IPS-NIHi7 (cell line): Measurements from ENCODE around the gene PPIP5K2.
"Not testable (repeated sequence)": the region's sequence is repeated elsewhere in the genome, so short reads cannot be mapped to it uniquely, and the experiment has no call there.

Experiments
- DNase-seq: peaks from one replicate; pipeline ENCODE4 v3.0.0; 2012; ENCODE audit warnings: mixed read lengths; ENCODE audit errors: extremely low spot score

PPIP5K2 gene

DNA sequence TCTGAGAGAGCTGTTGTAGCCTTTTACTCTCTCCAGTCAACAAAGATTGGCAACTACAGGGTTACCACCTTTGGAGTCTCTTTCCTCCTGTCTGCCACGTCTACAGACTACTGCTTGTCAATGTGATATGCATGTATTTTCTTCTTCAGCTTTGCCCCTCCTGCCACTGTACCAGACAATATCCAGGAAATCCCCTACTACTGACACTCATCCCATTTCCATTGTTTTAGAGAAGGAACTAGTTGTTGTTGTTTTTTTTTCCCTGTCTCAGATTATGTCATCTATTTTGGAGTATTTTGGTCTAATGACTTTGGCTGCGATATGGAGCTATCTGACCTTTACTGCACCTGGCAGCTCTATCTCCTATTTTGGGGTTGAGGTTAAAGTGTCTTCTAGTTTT is 88.4 kb downstream of the PPIP5K2 start:
- no peak for DNase-seq

DNA sequence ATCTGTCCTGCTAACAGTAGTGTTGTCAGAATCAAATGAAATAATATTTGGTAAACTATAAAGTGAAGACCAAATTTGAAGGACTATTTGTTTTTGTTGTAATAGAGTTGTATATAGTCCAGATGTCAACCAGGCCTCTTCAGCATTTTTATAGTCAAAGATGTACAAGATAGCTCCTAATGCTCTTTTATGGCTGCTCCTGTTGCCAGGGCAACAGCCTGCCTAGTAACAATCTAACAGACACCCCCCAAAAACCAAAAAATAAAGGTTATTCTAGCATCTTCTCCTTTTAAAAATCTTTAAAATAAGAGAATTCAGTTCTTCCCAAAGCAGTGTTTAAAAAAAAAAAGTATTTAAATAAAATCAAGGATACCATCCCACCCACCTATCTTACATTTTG is 89.0 kb downstream of the PPIP5K2 start:
- DNase-seq: no peak

GRCh38 chr5:103210952-103211351 is 90.9 kb downstream of the PPIP5K2 start:
- no peak for DNase-seq

DNA sequence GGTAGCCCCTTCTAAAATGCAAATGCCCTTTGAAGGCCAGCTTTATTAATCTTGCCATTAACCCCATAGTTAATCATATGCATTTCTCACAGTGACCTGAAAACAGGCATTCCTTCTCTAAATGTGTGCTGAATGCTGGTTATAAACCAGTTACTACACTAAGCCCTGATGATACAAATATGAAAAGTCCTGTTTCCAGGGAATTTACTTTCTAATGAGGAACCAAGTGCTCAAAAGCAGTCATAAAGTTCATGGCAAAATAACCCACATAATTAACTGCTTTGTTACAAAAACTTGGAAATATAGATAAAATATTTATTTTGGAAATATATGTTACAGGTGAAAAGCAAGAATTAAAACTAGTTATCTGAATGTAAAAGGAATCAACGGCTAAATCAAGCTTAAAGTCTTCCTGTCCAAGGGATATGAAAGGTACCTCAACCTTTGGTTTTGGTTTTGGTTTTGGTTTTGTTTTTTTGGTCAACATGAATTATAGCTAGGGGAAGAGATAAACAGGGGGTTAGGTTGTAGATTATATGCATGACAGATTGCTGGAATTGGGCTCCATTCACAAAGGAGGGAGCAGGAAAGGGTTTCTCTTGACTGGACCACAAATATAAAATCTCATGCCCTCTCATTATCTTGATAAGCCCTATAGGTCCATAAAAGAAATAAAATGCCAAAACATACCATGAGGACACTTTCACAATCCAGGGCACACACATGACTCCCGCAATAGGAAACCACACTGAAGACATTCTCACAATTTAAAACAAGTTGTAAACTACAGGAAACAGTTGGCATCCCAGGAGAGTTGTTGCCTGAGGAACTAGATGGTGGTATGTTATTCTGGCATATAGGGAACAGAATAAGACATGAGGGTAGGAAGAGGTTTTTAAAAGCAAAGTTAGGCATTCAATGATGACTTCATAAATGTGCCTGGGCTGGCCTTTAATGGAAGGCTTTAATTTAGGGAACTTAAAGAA is 91.8 kb downstream of the PPIP5K2 start:
- DNase-seq: no peak

GRCh38 chr5:103216137-103216536 is 96.0 kb downstream of the PPIP5K2 start:
- DNase-seq: no peak

DNA sequence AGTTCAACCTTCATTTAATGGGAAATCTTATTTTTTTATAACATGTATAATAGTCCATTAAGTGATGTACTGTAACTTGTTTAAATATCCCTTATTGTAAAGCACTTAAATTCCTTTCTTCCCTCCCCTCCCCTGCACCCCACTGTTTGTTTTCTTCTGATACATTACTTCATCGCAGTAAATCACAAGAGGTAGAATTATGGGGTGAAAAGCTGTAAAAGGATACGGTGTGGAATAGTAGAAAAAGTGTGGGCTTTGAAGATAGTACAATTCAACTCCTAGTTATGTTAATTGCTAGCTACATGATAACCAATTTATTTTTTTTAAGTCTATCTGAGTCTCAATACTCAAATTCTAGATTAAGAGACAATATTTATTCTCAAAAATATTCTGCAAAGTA is 96.6 kb downstream of the PPIP5K2 start:
- no peak for DNase-seq

GRCh38 chr5:103217101-103217500 is 97.0 kb downstream of the PPIP5K2 start:
- no peak for DNase-seq

DNA sequence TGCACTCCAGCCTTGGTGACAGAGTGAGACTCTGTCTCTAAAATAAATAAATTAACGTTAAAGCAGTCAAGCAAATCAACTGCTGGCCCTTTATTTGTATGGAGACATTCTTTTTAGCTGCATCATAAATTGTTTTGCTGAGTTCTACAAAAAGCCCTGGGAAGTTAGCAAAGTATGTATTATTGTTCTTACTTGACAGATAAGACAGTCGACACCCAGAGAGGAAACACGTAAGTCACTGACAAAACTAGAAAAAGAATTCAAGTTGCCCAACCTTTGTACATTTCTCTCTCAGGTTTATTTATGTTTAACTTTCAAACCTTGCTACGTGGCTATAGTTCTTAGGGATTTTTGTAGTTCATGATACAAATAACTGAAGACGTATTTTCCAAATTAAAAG is 98.1 kb downstream of the PPIP5K2 start:
- no peak for DNase-seq

DNA sequence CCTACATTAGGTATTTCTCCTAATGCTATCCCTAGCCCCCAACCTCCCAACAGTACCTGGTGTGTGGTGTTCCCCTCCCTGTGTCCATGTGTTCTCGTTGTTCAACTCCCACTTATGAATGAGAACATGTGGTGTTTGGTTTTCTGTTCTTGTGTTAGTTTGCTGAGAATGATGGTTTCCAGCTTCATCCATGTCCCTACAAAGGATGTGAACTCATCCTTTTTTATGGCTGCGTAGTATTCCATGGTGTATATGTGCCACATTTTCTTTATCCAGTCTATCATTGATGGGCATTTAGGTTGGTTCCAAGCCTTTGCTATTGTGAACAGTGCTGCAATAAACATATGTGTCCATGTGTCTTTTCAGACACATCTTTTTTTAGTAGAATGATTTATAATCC is 99.0 kb downstream of the PPIP5K2 start:
- not testable (repeated sequence) for DNase-seq

DNA sequence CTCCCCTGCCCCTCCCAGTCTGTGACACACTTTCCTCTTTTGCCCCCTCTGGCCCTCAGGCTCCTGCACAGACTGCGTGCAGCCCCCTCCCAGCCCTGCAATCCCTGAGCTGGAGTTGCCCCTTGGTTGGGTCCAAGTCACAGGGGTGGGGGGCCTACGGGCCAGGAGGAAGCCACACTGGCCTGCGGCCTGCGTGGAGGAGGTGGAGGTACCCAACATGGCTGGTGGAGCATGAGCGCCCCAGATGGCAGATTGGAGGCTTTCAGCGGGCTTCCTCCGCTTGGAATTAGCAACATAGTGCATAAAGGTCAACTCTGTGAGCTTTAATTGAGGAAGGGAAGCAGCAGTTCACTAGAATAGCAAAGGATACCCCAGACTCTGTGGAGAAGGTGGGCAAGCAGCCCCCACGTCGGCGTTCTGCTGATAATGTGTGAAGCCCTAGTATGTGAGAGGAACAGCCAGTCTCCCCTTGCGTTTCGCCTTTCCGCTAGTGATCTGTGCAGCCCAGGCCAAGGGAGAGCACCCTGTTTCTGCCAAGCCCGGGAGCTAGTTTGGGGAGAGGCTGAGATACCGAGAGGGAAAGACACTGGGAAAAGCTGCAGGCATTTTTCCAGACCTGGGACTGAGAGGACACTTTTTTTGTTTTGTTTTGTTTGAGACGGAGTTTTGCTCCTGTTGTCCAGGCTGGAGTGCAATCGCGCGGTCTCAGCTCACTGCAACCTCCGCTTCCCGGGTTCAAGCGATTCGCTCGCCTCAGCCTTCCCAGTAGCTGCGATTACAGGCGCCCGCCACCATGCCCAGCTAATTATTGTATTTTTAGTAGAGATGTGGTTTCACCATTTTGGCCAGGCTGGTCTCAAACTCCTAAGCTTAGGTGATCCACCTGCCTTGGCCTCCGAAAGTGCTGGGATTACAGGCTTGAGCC is 103.2 kb downstream of the PPIP5K2 start:
- peak; percentile 12 for DNase-seq

- peak; percentile 64 for DNase-seq
These were observed 104.2 kb downstream of the PPIP5K2 start for GRCh38 chr5:103224118-103224893.

GRCh38 chr5:103224894-103225246 is 104.8 kb downstream of the PPIP5K2 start:
- DNase-seq: no peak

GRCh38 chr5:103228061-103228460 is 108.0 kb downstream of the PPIP5K2 start:
- no peak for DNase-seq

GRCh38 chr5:103228588-103228987 is 108.5 kb downstream of the PPIP5K2 start:
- DNase-seq: no peak

GRCh38 chr5:103232393-103232999 is 112.4 kb downstream of the PPIP5K2 start:
- DNase-seq: no peak

- no peak for DNase-seq
These were observed 114.3 kb downstream of the PPIP5K2 start for GRCh38 chr5:103234239-103234975.

DNA sequence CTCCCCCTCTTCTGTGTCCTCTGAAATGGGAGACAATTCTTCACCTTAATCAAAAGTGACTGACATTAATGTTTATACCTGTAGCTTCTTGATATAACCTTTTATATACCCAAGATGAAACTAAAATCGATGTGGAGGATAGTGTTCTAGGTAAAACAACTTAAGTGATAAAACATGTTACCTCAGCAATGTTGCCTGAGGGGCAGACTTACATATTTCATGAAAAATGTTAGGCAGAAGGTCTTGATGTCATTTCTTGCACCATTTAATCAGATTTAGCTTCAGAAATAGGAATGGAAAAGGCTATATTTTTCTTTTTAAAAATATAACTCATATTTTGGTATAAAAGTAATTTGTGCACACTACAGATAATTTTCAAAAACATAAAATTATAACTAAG is 115.8 kb downstream of the PPIP5K2 start:
- no peak for DNase-seq

DNA sequence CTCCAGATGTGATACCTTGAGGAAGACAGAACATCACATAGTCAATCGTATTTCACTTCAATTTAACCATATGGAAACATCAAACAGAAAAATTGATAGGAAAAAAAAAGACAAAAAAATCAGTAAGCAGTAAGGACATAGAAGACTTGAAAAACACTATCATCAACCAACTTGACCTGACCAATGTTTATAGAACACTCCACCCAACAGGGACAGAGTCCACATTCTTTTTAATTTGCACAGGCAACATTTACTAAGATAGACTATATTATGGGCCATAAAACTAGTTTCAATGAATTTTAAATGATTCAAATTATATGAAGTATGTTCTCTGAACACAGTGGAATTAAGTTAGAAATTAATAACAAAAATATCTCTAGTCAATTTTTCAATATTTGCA is 117.7 kb downstream of the PPIP5K2 start:
- DNase-seq: no peak

GRCh38 chr5:103243665-103244064 is 123.6 kb downstream of the PPIP5K2 start:
- no peak for DNase-seq

DNA sequence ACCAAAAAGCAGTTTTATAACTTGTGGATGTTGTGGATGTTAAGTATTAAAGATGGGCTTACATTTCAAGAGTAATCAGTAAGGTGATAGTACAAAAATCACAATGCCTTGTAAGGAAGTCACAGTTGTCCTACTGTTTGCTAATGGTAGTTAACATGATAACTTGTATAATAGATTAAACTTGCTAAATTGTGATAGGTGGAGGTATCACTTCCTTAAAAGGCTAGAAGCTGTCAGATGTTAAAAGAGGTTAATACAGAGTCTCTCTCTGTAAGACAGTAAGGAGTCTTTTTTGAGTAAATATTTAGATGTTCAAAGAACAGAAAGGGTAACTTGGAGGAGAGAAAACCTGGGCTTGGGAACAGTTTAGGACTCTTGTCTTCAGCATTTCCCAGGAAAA is 124.3 kb downstream of the PPIP5K2 start:
- DNase-seq: no peak

DNA sequence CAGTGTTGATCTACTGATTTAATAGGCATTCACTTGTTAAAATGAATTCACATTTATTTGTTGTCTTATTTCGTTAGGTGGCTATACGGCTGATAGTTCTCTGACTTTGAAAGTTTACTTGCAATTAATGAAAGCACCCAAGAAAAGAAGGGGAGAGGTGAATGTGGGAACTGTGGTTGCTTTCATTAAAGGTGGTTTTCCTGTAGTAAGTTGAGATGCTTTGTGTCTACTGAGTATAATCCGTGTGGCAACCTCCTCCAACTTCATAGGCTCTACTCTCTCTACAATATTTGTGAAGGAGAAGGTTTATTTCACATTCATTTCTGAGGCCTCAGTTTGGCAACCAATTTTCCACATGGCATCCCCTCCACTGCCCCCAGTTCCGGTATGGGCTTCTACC is 125.7 kb downstream of the PPIP5K2 start:
- no peak for DNase-seq
